Astrocyte (in vitro differentiated cells and primary cell): ENCODE measurements around the gene GPR141. TPM values are rescaled to one million over a fixed set of nuclear protein-coding genes. Genes with fewer than 3 reads are reported as not detected.

ENCODE experiments used
- DNase-seq: peaks from one replicate; pipeline ENCODE4 v3.0.0-alpha.2; 2010; ENCODE audit warnings: low read depth
- FAIRE-seq: peaks from 2 replicates; lab custom pipeline; 2011; peaks lifted over from hg19 to GRCh38; lab: Jason Lieb, UNC
- H2AFZ ChIP-seq: 2 replicates; pipeline ENCODE4 v1.6.0; 2012; ENCODE audit warnings: low read depth, low read length, inconsistent platforms
- H3K27ac ChIP-seq: 2 replicates; pipeline ENCODE4 v1.5.1; 2011; ENCODE audit warnings: low read depth, low read length, inconsistent platforms
- H3K27me3 ChIP-seq: 2 replicates; pipeline ENCODE4 v1.6.0; 2011; ENCODE audit warnings: low read length, inconsistent platforms; ENCODE audit not compliant: insufficient read depth
- H3K36me3 ChIP-seq: 2 replicates; pipeline ENCODE4 v1.5.1; 2011; ENCODE audit warnings: low read length, inconsistent platforms; ENCODE audit not compliant: insufficient read depth
- H3K4me1 ChIP-seq: 2 replicates; pipeline ENCODE4 v1.5.1; 2011; ENCODE audit warnings: low read length, inconsistent platforms; ENCODE audit not compliant: insufficient read depth
- H3K4me2 ChIP-seq: 2 replicates; pipeline ENCODE4 v1.6.0; 2012; ENCODE audit warnings: low read length, inconsistent platforms
- H3K4me3 ChIP-seq: 2 replicates; pipeline ENCODE4 v1.5.1; 2011; ENCODE audit warnings: low read depth, mild to moderate bottlenecking, low read length, inconsistent platforms; ENCODE audit not compliant: insufficient read depth
- H3K79me2 ChIP-seq: 2 replicates; pipeline ENCODE4 v1.6.0; 2012; ENCODE audit warnings: mild to moderate bottlenecking, low read length, inconsistent platforms; ENCODE audit not compliant: insufficient read depth
- H3K9ac ChIP-seq: 2 replicates; pipeline ENCODE4 v1.6.0; 2012; ENCODE audit warnings: mild to moderate bottlenecking, low read length, inconsistent platforms
- H3K9me3 ChIP-seq: 2 replicates; pipeline ENCODE4 v1.5.1; 2012; ENCODE audit warnings: low read depth, mild to moderate bottlenecking, low read length, inconsistent platforms; ENCODE audit not compliant: insufficient read depth
- H4K20me1 ChIP-seq: 2 replicates; pipeline ENCODE4 v1.6.0; 2012; ENCODE audit warnings: low read length, inconsistent platforms; ENCODE audit not compliant: insufficient read depth
- H3K27ac Mint-ChIP-seq: one replicate; pipeline ENCODE4 v1.8.0; 2021; ENCODE audit warnings: mild to moderate bottlenecking, mixed read lengths; ENCODE audit not compliant: unreplicated experiment
- H3K27me3 Mint-ChIP-seq: one replicate; pipeline ENCODE4 v1.8.0; 2021; ENCODE audit warnings: low read depth, mixed read lengths; ENCODE audit not compliant: unreplicated experiment
- H3K36me3 Mint-ChIP-seq: one replicate; pipeline ENCODE4 v1.8.0; 2021; ENCODE audit warnings: low read depth, mixed read lengths; ENCODE audit not compliant: unreplicated experiment
- H3K4me1 Mint-ChIP-seq: one replicate; pipeline ENCODE4 v1.8.0; 2021; ENCODE audit warnings: low read depth, mixed read lengths; ENCODE audit not compliant: unreplicated experiment
- H3K4me3 Mint-ChIP-seq: one replicate; pipeline ENCODE4 v1.8.0; 2021; ENCODE audit warnings: mild to moderate bottlenecking, moderate library complexity, mixed read lengths; ENCODE audit not compliant: unreplicated experiment
- H3K9me3 Mint-ChIP-seq: one replicate; pipeline ENCODE4 v1.8.0; 2021; ENCODE audit warnings: mild to moderate bottlenecking, mixed read lengths; ENCODE audit not compliant: unreplicated experiment
- EZH2 ChIP-seq: IDR thresholded peaks from 2 replicates; pipeline ENCODE4 v1.6.1; 2012; ENCODE audit warnings: mild to moderate bottlenecking, low read length, inconsistent platforms; ENCODE audit not compliant: insufficient read depth
- total RNA-seq: library from RNA; stranded (reverse); gene quantifications from 2 replicates; pipeline ENCODE4 v1.2.1, GENCODE V29; 2021
- TF ChIP-seq, protein P1 (sequence below): IDR thresholded peaks from 2 replicates; pipeline ENCODE4 v1.5.1; 2011; ENCODE audit warnings: low read depth, mild to moderate bottlenecking, inconsistent platforms, low read length, moderate library complexity; ENCODE audit not compliant: insufficient read depth

Gene GPR141
- total RNA-seq, 1 donor from 2014 or later: not detected

- TF ChIP-seq, protein P1, sequence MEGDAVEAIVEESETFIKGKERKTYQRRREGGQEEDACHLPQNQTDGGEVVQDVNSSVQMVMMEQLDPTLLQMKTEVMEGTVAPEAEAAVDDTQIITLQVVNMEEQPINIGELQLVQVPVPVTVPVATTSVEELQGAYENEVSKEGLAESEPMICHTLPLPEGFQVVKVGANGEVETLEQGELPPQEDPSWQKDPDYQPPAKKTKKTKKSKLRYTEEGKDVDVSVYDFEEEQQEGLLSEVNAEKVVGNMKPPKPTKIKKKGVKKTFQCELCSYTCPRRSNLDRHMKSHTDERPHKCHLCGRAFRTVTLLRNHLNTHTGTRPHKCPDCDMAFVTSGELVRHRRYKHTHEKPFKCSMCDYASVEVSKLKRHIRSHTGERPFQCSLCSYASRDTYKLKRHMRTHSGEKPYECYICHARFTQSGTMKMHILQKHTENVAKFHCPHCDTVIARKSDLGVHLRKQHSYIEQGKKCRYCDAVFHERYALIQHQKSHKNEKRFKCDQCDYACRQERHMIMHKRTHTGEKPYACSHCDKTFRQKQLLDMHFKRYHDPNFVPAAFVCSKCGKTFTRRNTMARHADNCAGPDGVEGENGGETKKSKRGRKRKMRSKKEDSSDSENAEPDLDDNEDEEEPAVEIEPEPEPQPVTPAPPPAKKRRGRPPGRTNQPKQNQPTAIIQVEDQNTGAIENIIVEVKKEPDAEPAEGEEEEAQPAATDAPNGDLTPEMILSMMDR: no peak
- no peak for TF ChIP-seq EZH2
Measured at GRCh38 chr7:37768611-37769010, 85.0 kb downstream of the GPR141 start.

DNA sequence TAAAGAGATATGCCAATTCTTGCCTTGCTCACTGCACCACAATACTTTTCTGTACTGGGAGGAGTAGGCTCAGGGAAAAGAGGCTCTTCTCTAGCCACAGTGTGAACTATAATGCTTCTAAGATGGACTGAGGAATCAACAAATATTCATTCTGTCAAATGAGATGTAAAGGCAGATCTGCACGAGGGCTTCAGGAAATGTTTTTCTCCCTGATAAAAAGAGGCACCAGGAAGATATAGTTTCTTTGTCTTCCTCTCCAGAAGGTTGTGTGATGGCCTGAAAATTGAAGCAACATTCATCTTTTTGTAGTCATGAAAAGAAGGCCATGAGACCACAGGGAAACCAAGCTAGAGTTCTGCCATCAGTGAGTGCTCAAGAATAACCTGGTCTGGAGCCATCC, 85.7 kb downstream of the GPR141 start:
- Histone ChIP-seq H3K27ac (no peak overlapping the region), H3K4me2 (no peak overlapping the region), H3K79me2 (no peaks in the 10 kb centered on the region), H3K4me1 (no peaks in the 10 kb centered on the region), H3K27me3 (no peaks in the 10 kb centered on the region), H3K9ac (no peak overlapping the region), H3K9me3 (no peaks in the 10 kb centered on the region), H2AFZ (no peak overlapping the region), H3K4me3 (no peak overlapping the region), H3K36me3 (no peaks in the 10 kb centered on the region), H4K20me1 (no peaks in the 10 kb centered on the region)
- TF ChIP-seq, protein P1: no peak
- TF ChIP-seq EZH2: no peak
- Mint-ChIP-seq H3K4me1 (no peaks in the 10 kb centered on the region), H3K4me3 (no peak overlapping the region), H3K9me3 (peaks cover 2% of the 10 kb centered on the region), H3K27me3 (no peaks in the 10 kb centered on the region), H3K27ac (no peak overlapping the region), H3K36me3 (no peaks in the 10 kb centered on the region)
- no peak for DNase-seq
- no peak for FAIRE-seq

More at GRCh38 chr7:37768611-37769010, 85.0 kb downstream of the GPR141 start:
- Histone ChIP-seq H3K4me3 (no peak overlapping the region), H2AFZ (no peak overlapping the region), H3K79me2 (no peaks in the 10 kb centered on the region), H3K9ac (no peak overlapping the region), H3K27ac (no peak overlapping the region), H3K9me3 (no peaks in the 10 kb centered on the region), H3K4me1 (no peaks in the 10 kb centered on the region), H3K4me2 (no peak overlapping the region), H3K36me3 (no peaks in the 10 kb centered on the region), H4K20me1 (no peaks in the 10 kb centered on the region), H3K27me3 (no peaks in the 10 kb centered on the region)
- no peaks in the 10 kb centered on the region for H3K27me3 Mint-ChIP-seq
- no peaks in the 10 kb centered on the region for H3K4me1 Mint-ChIP-seq
- no peak overlapping the region for H3K27ac Mint-ChIP-seq
- peaks cover 5% of the 10 kb centered on the region for H3K9me3 Mint-ChIP-seq
- H3K4me3 Mint-ChIP-seq: no peak overlapping the region
- no peaks in the 10 kb centered on the region for H3K36me3 Mint-ChIP-seq
- FAIRE-seq: no peak
- no peak for DNase-seq

GRCh38 chr7:37769726-37770125, 86.2 kb downstream of the GPR141 start:
- Histone ChIP-seq H3K4me2 (no peak overlapping the region), H3K27me3 (no peaks in the 10 kb centered on the region), H3K9me3 (no peaks in the 10 kb centered on the region), H3K4me3 (no peak overlapping the region), H3K36me3 (no peaks in the 10 kb centered on the region), H3K79me2 (no peaks in the 10 kb centered on the region), H3K27ac (no peak overlapping the region), H2AFZ (no peak overlapping the region), H4K20me1 (no peaks in the 10 kb centered on the region), H3K9ac (no peak overlapping the region), H3K4me1 (no peaks in the 10 kb centered on the region)
- Mint-ChIP-seq H3K4me3 (no peak overlapping the region), H3K36me3 (no peaks in the 10 kb centered on the region), H3K9me3 (no peaks in the 10 kb centered on the region), H3K4me1 (no peaks in the 10 kb centered on the region), H3K27me3 (no peaks in the 10 kb centered on the region), H3K27ac (no peak overlapping the region)
- DNase-seq (no peak), FAIRE-seq (no peak)
- TF ChIP-seq, protein P1: no peak
- no peak for TF ChIP-seq EZH2
